LNCAP (cell line): ENCODE data around the gene PFKFB1.

Source experiments
- CTCF ChIP-seq: fragments of 450-650 bp; IDR thresholded peaks from 2 replicates; pipeline ENCODE4 v1.5.1; 2017; ENCODE audit warnings: mild to moderate bottlenecking

PFKFB1 gene

GRCh38 chrX:55006827-55007621 lies 13.0 kb upstream of the PFKFB1 start:
- no peak for TF ChIP-seq CTCF

GRCh38 chrX:55005256-55005655 lies 11.3 kb upstream of the PFKFB1 start:
- TF ChIP-seq CTCF = no peak

DNA sequence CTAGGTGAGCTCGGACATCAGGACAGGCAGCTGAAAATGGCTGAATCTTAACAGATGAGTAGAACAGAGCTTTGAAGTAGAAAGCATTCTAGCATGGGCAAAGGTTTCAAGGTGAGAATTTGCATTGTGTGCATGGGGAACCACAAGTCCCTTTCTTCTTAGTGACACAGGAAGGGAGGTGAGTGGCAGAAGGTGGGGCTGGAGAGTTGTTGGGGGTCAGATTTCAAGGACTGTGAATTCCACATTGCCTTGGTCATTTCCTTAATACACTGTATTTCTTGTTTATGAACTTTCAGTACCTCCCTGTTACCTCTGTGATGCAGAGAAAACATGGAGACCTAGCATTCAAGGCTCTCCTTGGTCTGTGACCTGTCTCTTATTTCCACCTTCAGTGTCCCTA lies 10.2 kb upstream of the PFKFB1 start:
- no peak for TF ChIP-seq CTCF

GRCh38 chrX:54999717-55000598 lies 6.0 kb upstream of the PFKFB1 start, which contains the start of gene APEX2:
Gene APEX2 (plus strand): TSS chrX:55000363. CDS start chrX:55000423, 60 bp downstream.
- TF ChIP-seq CTCF = no peak

DNA sequence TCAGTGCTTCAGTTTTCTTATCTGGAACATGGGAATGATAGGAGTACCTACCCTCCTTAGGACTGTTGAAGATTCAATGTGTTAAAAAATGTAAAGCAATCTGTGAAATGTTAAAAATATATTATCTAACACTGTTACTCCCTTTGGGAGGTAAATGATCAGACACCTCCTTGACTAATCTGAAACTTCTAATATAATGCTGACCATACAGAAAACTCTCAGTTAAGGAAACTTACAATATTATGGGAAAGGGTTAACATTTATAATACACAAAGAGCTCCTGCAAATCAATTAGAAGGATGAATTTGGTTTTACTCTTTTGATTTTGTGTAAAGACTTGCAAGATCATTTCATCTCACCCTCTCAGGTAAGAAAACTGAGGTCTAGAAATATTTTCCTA lies 1.6 kb upstream of the PFKFB1 start:
- TF ChIP-seq CTCF = no peak

DNA sequence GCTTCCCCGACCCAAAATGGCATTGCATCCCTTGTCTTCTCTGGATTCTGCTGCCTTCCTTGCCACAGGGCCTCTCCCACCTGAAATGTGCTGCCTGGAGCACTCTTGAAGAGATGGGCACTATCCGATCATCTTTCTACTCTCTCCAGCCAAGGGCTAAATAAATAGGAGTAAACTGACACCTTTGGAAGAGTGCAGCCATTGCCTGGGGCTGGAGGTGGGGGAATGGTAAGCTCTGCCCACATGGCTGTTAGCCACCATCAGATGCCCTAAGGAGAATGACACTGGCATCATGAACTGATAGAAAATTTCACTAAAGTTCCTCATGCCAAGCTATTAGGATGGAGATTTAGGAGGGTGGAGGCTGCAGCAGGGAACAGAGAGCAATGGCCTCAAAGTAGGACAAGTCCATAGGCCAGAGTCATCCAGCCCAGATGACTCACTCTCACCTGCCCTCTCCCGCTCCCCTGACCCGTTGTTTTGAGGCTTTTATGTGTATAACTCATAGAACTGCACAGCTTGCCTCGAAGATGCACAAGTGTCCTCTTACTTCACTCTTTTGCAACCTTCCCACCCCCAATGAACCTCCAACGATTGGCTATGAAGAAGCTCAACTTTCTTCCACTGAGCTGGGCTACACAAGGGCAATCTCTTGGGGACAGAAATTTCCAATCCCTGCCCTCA lies 822 bp upstream of the PFKFB1 start:
- TF ChIP-seq CTCF = no peak

DNA sequence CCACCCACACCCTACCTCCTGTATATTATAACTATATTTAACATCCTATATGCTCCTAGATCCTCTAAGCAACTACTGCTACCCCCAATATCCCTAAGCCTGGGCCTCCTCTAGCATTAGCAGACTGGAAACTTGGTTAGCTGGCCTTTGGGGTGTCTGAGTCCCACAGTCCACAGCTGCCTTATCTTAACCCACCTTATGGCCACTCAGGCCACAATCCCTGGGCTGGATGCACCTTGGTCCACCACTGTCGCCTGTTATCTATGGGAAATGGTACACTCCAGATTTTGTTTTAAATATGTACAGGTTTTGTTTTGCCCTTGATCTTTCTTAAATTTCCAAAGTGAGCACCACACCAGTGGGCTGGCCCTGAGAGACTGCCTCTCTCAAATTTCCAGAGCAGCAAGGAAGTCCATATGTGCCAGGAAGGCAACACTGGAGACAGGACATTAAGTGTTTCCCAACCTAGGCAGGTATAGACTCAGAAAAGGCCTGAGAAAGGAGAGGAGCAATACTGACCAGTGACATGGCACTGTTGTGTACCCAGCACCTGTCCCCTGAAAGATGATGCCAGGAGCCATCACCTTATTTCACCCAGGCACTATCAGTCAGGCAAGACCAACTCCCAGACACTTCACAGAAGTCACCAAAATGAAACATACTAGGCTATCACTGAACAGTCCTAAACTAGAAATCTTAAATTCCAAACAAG lies 921 bp downstream of the PFKFB1 start:
- TF ChIP-seq CTCF = no peak
